IMR-90 (cell line): ENCODE measurements around the gene GUCY1A2. TPM values are rescaled to one million over a fixed set of nuclear protein-coding genes. Genes with fewer than 3 reads are reported as not detected.

Experiments
- ATAC-seq: fragments of 200-7000 bp; cut with Tn5 transposase; 2 replicates; pipeline ENCODE4 v1.9.1; 2020; ENCODE audit warnings: low read depth, mild to moderate bottlenecking, moderate library complexity
- BruUV-seq: library from RNA; stranded (reverse); fragments of 400-500 nt; replicated peaks from 2 replicates; lab custom pipeline; 2021; lab: Mats Ljungman, UMichigan
- CTCF ChIA-PET: fragments of 300-600 bp; formaldehyde crosslinking; extraction: SDS; loops from one replicate; lab custom pipeline; 2021; ENCODE audit warnings: antibody characterized with exemption; lab: Yijun Ruan, JAX
- POLR2A ChIA-PET: fragments of 300-600 bp; sonication (Branson Sonifier 250); formaldehyde crosslinking; loops from one replicate; lab custom pipeline; 2022; ENCODE audit warnings: antibody characterized with exemption; ENCODE audit not compliant: unreplicated experiment; lab: Charles Lee
- DNase-seq: peaks from one replicate; pipeline ENCODE4 v3.0.0; 2013
- H2AFZ ChIP-seq: replicated peaks from 2 replicates; pipeline ENCODE3; 2013; ENCODE audit warnings: low read length, mild to moderate bottlenecking; ENCODE audit not compliant: poor library complexity
- H2AK5ac ChIP-seq: 2 replicates; pipeline ENCODE4 v1.6.1; 2013; ENCODE audit warnings: low read depth, low read length, inconsistent platforms
- H2AK9ac ChIP-seq: replicated peaks from 2 replicates; pipeline ENCODE3; 2013; ENCODE audit warnings: mild to moderate bottlenecking, low read depth, low read length, moderate library complexity; ENCODE audit not compliant: poor library complexity
- H2BK120ac ChIP-seq: 2 replicates; pipeline ENCODE4 v1.6.1; 2013; ENCODE audit warnings: low read depth, low read length, inconsistent platforms
- H2BK15ac ChIP-seq: 3 replicates; pipeline ENCODE4 v1.6.1; 2013; ENCODE audit warnings: low read depth, low read length, inconsistent platforms
- H2BK20ac ChIP-seq: 2 replicates; pipeline ENCODE4 v1.6.1; 2013; ENCODE audit warnings: low read depth, mild to moderate bottlenecking, inconsistent platforms, low read length, moderate library complexity
- H2BK5ac ChIP-seq: 2 replicates; pipeline ENCODE4 v1.6.1; 2013; ENCODE audit warnings: mild to moderate bottlenecking, low read depth, low read length, inconsistent platforms; ENCODE audit not compliant: poor library complexity, severe bottlenecking
- H3K14ac ChIP-seq: replicated peaks from 2 replicates; pipeline ENCODE4 v1.6.1; 2013; ENCODE audit warnings: low read depth, low read length, inconsistent platforms
- H3K18ac ChIP-seq: 2 replicates; pipeline ENCODE4 v1.6.1; 2013; ENCODE audit warnings: low read depth, low read length, control low read depth
- H3K23ac ChIP-seq: 2 replicates; pipeline ENCODE4 v1.6.1; 2013; ENCODE audit warnings: low read depth, low read length, inconsistent platforms
- H3K27ac ChIP-seq: 2 replicates; pipeline ENCODE4 v1.5.1; 2013; ENCODE audit warnings: mild to moderate bottlenecking, control low read depth, low read length; ENCODE audit not compliant: insufficient read depth
- H3K27me3 ChIP-seq: 2 replicates; pipeline ENCODE4 v1.6.1; 2013; ENCODE audit warnings: low read length; ENCODE audit not compliant: control insufficient read depth, insufficient read depth
- H3K36me3 ChIP-seq: 2 replicates; pipeline ENCODE4 v1.6.1; 2013; ENCODE audit warnings: low read length, mixed read lengths; ENCODE audit not compliant: control insufficient read depth, insufficient read depth
- H3K4ac ChIP-seq: 2 replicates; pipeline ENCODE4 v1.6.1; 2013; ENCODE audit warnings: low read depth, low read length, inconsistent platforms
- H3K4me1 ChIP-seq: 2 replicates; pipeline ENCODE4 v1.6.1; 2013; ENCODE audit warnings: low read length, mixed read lengths; ENCODE audit not compliant: control insufficient read depth, insufficient read depth
- H3K4me2 ChIP-seq: 2 replicates; pipeline ENCODE4 v1.6.1; 2013; ENCODE audit warnings: low read depth, mild to moderate bottlenecking, control low read depth, low read length, moderate library complexity
- H3K4me3 ChIP-seq: 2 replicates; pipeline ENCODE4 v1.5.1; 2013; ENCODE audit warnings: low read depth, mild to moderate bottlenecking, control low read depth, low read length, moderate library complexity; ENCODE audit not compliant: insufficient read depth
- H3K56ac ChIP-seq: 2 replicates; pipeline ENCODE4 v1.6.1; 2013; ENCODE audit warnings: low read length, inconsistent platforms; ENCODE audit not compliant: insufficient read depth; ENCODE audit errors: extremely low read depth
- H3K79me1 ChIP-seq, 2 experiments: 2 replicates each; pipeline ENCODE4 v1.6.1; 2013; ENCODE audit warnings: low read length in 2 of 2, inconsistent platforms in 1 of 2, low read depth in 1 of 2
- H3K9ac ChIP-seq: 2 replicates; pipeline ENCODE4 v1.6.1; 2013; ENCODE audit warnings: low read depth, low read length, control low read depth
- H3K9me1 ChIP-seq: 2 replicates; pipeline ENCODE4 v1.6.1; 2013; ENCODE audit warnings: low read length, inconsistent platforms; ENCODE audit not compliant: insufficient read depth
- H3K9me3 ChIP-seq: 2 replicates; pipeline ENCODE4 v1.6.1; 2013; ENCODE audit warnings: low read length; ENCODE audit not compliant: control insufficient read depth, insufficient read depth
- H4K20me1 ChIP-seq: 2 replicates; pipeline ENCODE4 v1.6.1; 2013; ENCODE audit warnings: low read length, inconsistent platforms; ENCODE audit not compliant: insufficient read depth
- H4K5ac ChIP-seq: 2 replicates; pipeline ENCODE4 v1.6.1; 2013; ENCODE audit warnings: mild to moderate bottlenecking, low read depth, low read length, control low read depth
- H4K8ac ChIP-seq, 2 experiments: 2 replicates each; pipeline ENCODE4 v1.6.1; 2013; ENCODE audit warnings: low read depth in 2 of 2, low read length in 2 of 2, control low read depth in 1 of 2, inconsistent platforms in 1 of 2
- H4K91ac ChIP-seq: 2 replicates; pipeline ENCODE4 v1.6.1; 2013; ENCODE audit warnings: low read depth, low read length, inconsistent platforms; ENCODE audit not compliant: insufficient read depth
- BHLHE40 ChIP-seq: fragments of 150-350 bp; IDR thresholded peaks from 2 replicates; pipeline ENCODE4 v1.6.1; 2016; ENCODE audit warnings: mild to moderate bottlenecking, low read depth, low read length
- CEBPB ChIP-seq: IDR thresholded peaks from 2 replicates; pipeline ENCODE4 v1.6.1; 2012; ENCODE audit warnings: low read depth, low read length, improper control_type of control experiment
- CHD1 ChIP-seq: IDR thresholded peaks from 2 replicates; pipeline ENCODE4 v1.6.1; 2012; ENCODE audit warnings: low read depth, low read length, improper control_type of control experiment
- CTCF ChIP-seq: conservative IDR thresholded peaks from 2 replicates; pipeline ENCODE4 v1.5.1; 2012; ENCODE audit warnings: mild to moderate bottlenecking, low read depth, low read length, improper control_type of control experiment
- FOS ChIP-seq: fragments of 150-350 bp; IDR thresholded peaks from 2 replicates; pipeline ENCODE4 v1.6.1; 2016; ENCODE audit warnings: low read depth, low read length
- MAFK ChIP-seq: IDR thresholded peaks from 2 replicates; pipeline ENCODE4 v1.6.1; 2012; ENCODE audit warnings: low read depth, low read length, improper control_type of control experiment
- MAZ ChIP-seq: IDR thresholded peaks from 2 replicates; pipeline ENCODE4 v1.6.1; 2012; ENCODE audit warnings: low read depth, mild to moderate bottlenecking, low read length, improper control_type of control experiment, moderate library complexity, borderline replicate concordance
- MXI1 ChIP-seq: IDR thresholded peaks from 2 replicates; pipeline ENCODE4 v1.6.1; 2012; ENCODE audit warnings: low read depth, mild to moderate bottlenecking, low read length, moderate library complexity, borderline replicate concordance
- NFE2L2 ChIP-seq: fragments of 150-350 bp; IDR thresholded peaks from 2 replicates; pipeline ENCODE4 v1.6.1; 2016; ENCODE audit warnings: low read depth, mild to moderate bottlenecking, low read length
- POLR2A ChIP-seq: IDR thresholded peaks from 2 replicates; pipeline ENCODE4 v1.6.1; 2012; ENCODE audit warnings: mild to moderate bottlenecking, low read depth, low read length
- RAD21 ChIP-seq: IDR thresholded peaks from 2 replicates; pipeline ENCODE4 v1.6.1; 2012; ENCODE audit warnings: low read length, improper control_type of control experiment
- RCOR1 ChIP-seq: IDR thresholded peaks from 2 replicates; pipeline ENCODE4 v1.6.1; 2012; ENCODE audit warnings: mild to moderate bottlenecking, low read length, improper control_type of control experiment; ENCODE audit not compliant: insufficient replicate concordance
- RFX5 ChIP-seq: IDR thresholded peaks from 2 replicates; pipeline ENCODE4 v1.8.0; 2012; ENCODE audit warnings: low read depth, mild to moderate bottlenecking, low read length, moderate library complexity
- SMC3 ChIP-seq: fragments of 150-350 bp; IDR thresholded peaks from 2 replicates; pipeline ENCODE4 v1.6.1; 2016; ENCODE audit warnings: low read depth, mild to moderate bottlenecking, antibody characterized with exemption, low read length, moderate library complexity
- WGBS, 2 experiments: methylation state at CpG; one replicate each; pipeline versions ENCODE4 v1.1.5 to v1.1.7; 2013; ENCODE audit warnings: missing lambda C conversion rate in 2 of 2; ENCODE audit not compliant: insufficient read length in 1 of 2; ENCODE audit errors: extremely low coverage in 2 of 2; 5-methylcytosine and 5-hydroxymethylcytosine counted together
- dilution Hi-C: fragments of 300-500 bp; cut with HindIII; formaldehyde crosslinking; loops from one replicate; pipeline ENCODE4 v1.14.3; 2018; ENCODE audit warnings: low sequenced_read_pairs; ENCODE audit not compliant: unreplicated experiment
- in situ Hi-C: fragments of 300-500 bp; cut with MboI; formaldehyde crosslinking; loops from 3 replicates; pipeline ENCODE4 v1.14.3; 2019; ENCODE audit warnings: low sequenced_read_pairs, inconsistent platforms, mixed read lengths
- intact Hi-C: fragments of 100-400 bp; cut with micrococcal nuclease; formaldehyde crosslinking; loops from 2 replicates; pipeline ENCODE4 v1.10.0; 2022
- polyA plus RNA-seq, 3 experiments: library from polyadenylated mRNA; depleted of rRNA; stranded (reverse); fragments of >200 nt; gene quantifications; 2 replicates each; pipeline ENCODE4 v1.2.3, GENCODE V29; 2012; ENCODE audit warnings: low replicate concordance in 1 of 3
- total RNA-seq: library from RNA; depleted of rRNA; stranded (reverse); fragments of >200 nt; gene quantifications from 2 replicates; pipeline ENCODE4 v1.2.3, GENCODE V29; 2012
- TF ChIP-seq, protein P1 (sequence below): fragments of 150-350 bp; IDR thresholded peaks from 2 replicates; pipeline ENCODE4 v1.6.1; 2017; ENCODE audit warnings: mild to moderate bottlenecking, antibody characterized with exemption, low read length, low read depth
- TF ChIP-seq, protein P2 (sequence below): fragments of 150-350 bp; IDR thresholded peaks from 2 replicates; pipeline ENCODE4 v1.6.1; 2016; ENCODE audit warnings: low read depth, mild to moderate bottlenecking, low read length, moderate library complexity, borderline replicate concordance

Gene GUCY1A2
- total and polyA plus RNA-seq, 2 of the 4 experiments (the other 2 are of a cell fraction): under 0.01 to 0.03 TPM

- Histone ChIP-seq H3K18ac (no peak overlapping the region), H3K79me1 (no peaks in the 10 kb centered on the region), H3K4me1 (no peaks in the 10 kb centered on the region), H2AK5ac (no peak overlapping the region), H4K5ac (no peak overlapping the region), H4K20me1 (no peaks in the 10 kb centered on the region), H4K8ac (no peak overlapping the region), H2BK5ac (no peak overlapping the region), H3K14ac (no peak overlapping the region), H3K4ac (no peak overlapping the region), H2BK120ac (no peak overlapping the region), H3K9ac (no peak overlapping the region), H3K27ac (no peak overlapping the region), H3K9me3 (no peaks in the 10 kb centered on the region), H2BK20ac (no peak overlapping the region), H2AK9ac (no peak overlapping the region), H4K91ac (no peak overlapping the region), H3K4me2 (no peak overlapping the region), H2BK15ac (no peak overlapping the region), H3K23ac (no peak overlapping the region), H3K9me1 (no peaks in the 10 kb centered on the region), H3K56ac (no peak overlapping the region), H3K27me3 (no peaks in the 10 kb centered on the region), H3K4me3 (no peak overlapping the region), H3K36me3 (no peaks in the 10 kb centered on the region), H2AFZ (no peak overlapping the region)
- dilution Hi-C loops (no loop called here), intact Hi-C loops (no loop called here), in situ Hi-C loops (no loop called here)
- WGBS, 2 experiments: 100% methylated on average over 1 of the region's 2 CpGs; no CpG with 5 or more reads in 1 of the 2 experiments
- ChIA-PET POLR2A (no interaction called here), CTCF (no interaction called here)
- BruUV-seq: no TSS peak
- no peak for ATAC-seq
- TF ChIP-seq CTCF: no peak
- TF ChIP-seq SMC3: no peak
- TF ChIP-seq RFX5: no peak
- TF ChIP-seq CHD1: no peak
- no peak for TF ChIP-seq MAFK
- TF ChIP-seq NFE2L2: no peak
- no peak for TF ChIP-seq CEBPB
- TF ChIP-seq, protein P1, sequence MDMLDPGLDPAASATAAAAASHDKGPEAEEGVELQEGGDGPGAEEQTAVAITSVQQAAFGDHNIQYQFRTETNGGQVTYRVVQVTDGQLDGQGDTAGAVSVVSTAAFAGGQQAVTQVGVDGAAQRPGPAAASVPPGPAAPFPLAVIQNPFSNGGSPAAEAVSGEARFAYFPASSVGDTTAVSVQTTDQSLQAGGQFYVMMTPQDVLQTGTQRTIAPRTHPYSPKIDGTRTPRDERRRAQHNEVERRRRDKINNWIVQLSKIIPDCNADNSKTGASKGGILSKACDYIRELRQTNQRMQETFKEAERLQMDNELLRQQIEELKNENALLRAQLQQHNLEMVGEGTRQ: no peak
- TF ChIP-seq, protein P2, sequence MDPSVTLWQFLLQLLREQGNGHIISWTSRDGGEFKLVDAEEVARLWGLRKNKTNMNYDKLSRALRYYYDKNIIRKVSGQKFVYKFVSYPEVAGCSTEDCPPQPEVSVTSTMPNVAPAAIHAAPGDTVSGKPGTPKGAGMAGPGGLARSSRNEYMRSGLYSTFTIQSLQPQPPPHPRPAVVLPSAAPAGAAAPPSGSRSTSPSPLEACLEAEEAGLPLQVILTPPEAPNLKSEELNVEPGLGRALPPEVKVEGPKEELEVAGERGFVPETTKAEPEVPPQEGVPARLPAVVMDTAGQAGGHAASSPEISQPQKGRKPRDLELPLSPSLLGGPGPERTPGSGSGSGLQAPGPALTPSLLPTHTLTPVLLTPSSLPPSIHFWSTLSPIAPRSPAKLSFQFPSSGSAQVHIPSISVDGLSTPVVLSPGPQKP: no peak
- no peak for TF ChIP-seq POLR2A
- no peak for TF ChIP-seq MXI1
- no peak for TF ChIP-seq RCOR1
- TF ChIP-seq BHLHE40: no peak
- no peak for TF ChIP-seq RAD21
- no peak for TF ChIP-seq MAZ
- no peak for TF ChIP-seq FOS
- DNase-seq: no peak
Observed at GRCh38 chr11:107040433-107041087, 22.3 kb upstream of the GUCY1A2 start.
